Measurements from ENCODE around the gene CEP170.
"Not testable (repeated sequence)": the region's sequence is repeated elsewhere in the genome, so short reads cannot be mapped to it uniquely, and the experiment has no call there.

Gene CEP170

GRCh38 chr1:243233908-243234307 lies 21.2 kb downstream of the CEP170 start:
- no peak for DNase-seq

- DNase-seq = no peak
Measured at GRCh38 chr1:243230914-243231313, 24.2 kb downstream of the CEP170 start.

- no peak for DNase-seq
Measured at GRCh38 chr1:243229526-243229925, 25.6 kb downstream of the CEP170 start.

- no peak for DNase-seq
Measured at GRCh38 chr1:243227622-243228021, 27.5 kb downstream of the CEP170 start.

GRCh38 chr1:243218059-243218458 lies 37.0 kb downstream of the CEP170 start:
- DNase-seq = no peak

- no peak for DNase-seq
Measured at GRCh38 chr1:243217349-243217748, 37.7 kb downstream of the CEP170 start.

GRCh38 chr1:243216741-243217140 lies 38.3 kb downstream of the CEP170 start:
- DNase-seq = no peak

- DNase-seq = not testable (repeated sequence)
Measured at GRCh38 chr1:243215276-243215875, 39.7 kb downstream of the CEP170 start.

- no peak for DNase-seq
Measured at GRCh38 chr1:243213045-243213787, 41.9 kb downstream of the CEP170 start.

- not testable (repeated sequence) for DNase-seq
Measured at GRCh38 chr1:243211984-243212383, 43.1 kb downstream of the CEP170 start.

- not testable (repeated sequence) for DNase-seq
Measured at GRCh38 chr1:243205026-243205501, 50.0 kb downstream of the CEP170 start.

- DNase-seq = not testable (repeated sequence)
Measured at GRCh38 chr1:243204336-243204735, 50.7 kb downstream of the CEP170 start.

- DNase-seq = not testable (repeated sequence)
Measured at GRCh38 chr1:243203196-243203595, 51.9 kb downstream of the CEP170 start.

- not testable (repeated sequence) for DNase-seq
Measured at GRCh38 chr1:243201316-243201715, 53.8 kb downstream of the CEP170 start.

- not testable (repeated sequence) for DNase-seq
Measured at GRCh38 chr1:243197524-243197923, 57.6 kb downstream of the CEP170 start.

GRCh38 chr1:243193330-243193729 lies 61.8 kb downstream of the CEP170 start:
- not testable (repeated sequence) for DNase-seq

- not testable (repeated sequence) for DNase-seq
Measured at GRCh38 chr1:243186201-243186995, 68.7 kb downstream of the CEP170 start.

- DNase-seq = not testable (repeated sequence)
Measured at GRCh38 chr1:243184787-243185186, 70.3 kb downstream of the CEP170 start.

- not testable (repeated sequence) for DNase-seq
Measured at GRCh38 chr1:243183661-243184060, 71.4 kb downstream of the CEP170 start.

GRCh38 chr1:243183176-243183575 lies 71.9 kb downstream of the CEP170 start:
- DNase-seq = not testable (repeated sequence)

GRCh38 chr1:243179720-243180119 lies 75.4 kb downstream of the CEP170 start:
- DNase-seq = no peak

GRCh38 chr1:243177792-243178191 lies 77.3 kb downstream of the CEP170 start:
- DNase-seq = not testable (repeated sequence)

- DNase-seq = not testable (repeated sequence)
Measured at GRCh38 chr1:243173758-243174369, 81.2 kb downstream of the CEP170 start.
